MG63 (cell line): Measurements from ENCODE around the gene OPCML. TPM values are rescaled to one million over a fixed set of nuclear protein-coding genes. Genes with fewer than 3 reads are reported as not detected.

Experiments
- DNase-seq: peaks from one replicate; pipeline ENCODE4 v3.0.0-alpha.2; 2020
- H3K27me3 ChIP-seq: fragments of 250-450 bp; sonication (Bioruptor Pico); 2 replicates; pipeline ENCODE4 v1.5.1; 2020; ENCODE audit warnings: mild to moderate bottlenecking, moderate library complexity
- H3K36me3 ChIP-seq: fragments of 250-450 bp; sonication (Bioruptor Pico); 2 replicates; pipeline ENCODE4 v1.5.1; 2020; ENCODE audit warnings: mild to moderate bottlenecking, moderate library complexity
- H3K4me3 ChIP-seq: fragments of 250-450 bp; sonication (Bioruptor Pico); 2 replicates; pipeline ENCODE4 v1.5.1; 2020; ENCODE audit warnings: mild to moderate bottlenecking, moderate library complexity
- H3K9me3 ChIP-seq: fragments of 250-450 bp; sonication (Bioruptor Pico); 2 replicates; pipeline ENCODE4 v1.5.1; 2020; ENCODE audit warnings: mild to moderate bottlenecking, moderate library complexity
- total RNA-seq: library from RNA; depleted of rRNA; stranded (reverse); fragments of >200 nt; shearing (Covaris generic); gene quantifications from 2 replicates; pipeline ENCODE4 v1.2.3, GENCODE V29; 2014; ENCODE audit warnings: low replicate concordance

Gene OPCML
- total RNA-seq, 1 experiment from 2014 or later, result not detected

DNA sequence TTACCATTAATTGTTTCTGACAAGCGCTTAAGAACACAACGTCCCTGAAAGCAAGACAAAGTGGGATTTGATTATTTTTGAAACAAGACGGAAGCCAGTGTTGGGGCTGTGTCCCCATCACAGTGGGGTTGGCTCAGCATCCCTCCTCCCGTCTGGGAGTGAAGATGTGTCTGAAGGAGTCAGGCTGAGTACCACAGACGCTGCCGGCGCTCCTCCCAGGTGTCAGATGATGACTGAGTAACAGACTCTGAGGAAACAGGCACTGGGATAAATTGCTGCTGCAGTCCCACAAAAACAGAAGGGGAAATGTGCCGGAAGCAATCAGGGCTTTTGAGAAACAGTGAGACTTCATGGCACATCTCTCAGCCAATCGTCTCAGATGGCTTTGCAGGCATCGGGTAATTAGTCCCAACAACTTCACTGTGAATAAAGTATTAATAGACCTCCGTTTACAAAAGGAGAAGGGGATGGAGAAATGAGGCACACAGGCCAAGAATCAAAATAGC, 266.7 kb downstream of the OPCML start:
- DNase-seq, result no peak
- no peaks in the 10 kb centered on the region for H3K36me3 ChIP-seq
- H3K4me3 ChIP-seq, result no peak overlapping the region
- peaks cover 2% of the 10 kb centered on the region; the same call in 1 of the 2 replicates for H3K27me3 ChIP-seq
- no peaks in the 10 kb centered on the region for H3K9me3 ChIP-seq

GRCh38 chr11:133263332-133263731, 269.0 kb downstream of the OPCML start:
- H3K9me3 ChIP-seq, result no peaks in the 10 kb centered on the region
- peaks cover 2% of the 10 kb centered on the region; the same call in 1 of the 2 replicates for H3K27me3 ChIP-seq
- DNase-seq, result no peak
- no peaks in the 10 kb centered on the region for H3K36me3 ChIP-seq
- no peak overlapping the region for H3K4me3 ChIP-seq

DNA sequence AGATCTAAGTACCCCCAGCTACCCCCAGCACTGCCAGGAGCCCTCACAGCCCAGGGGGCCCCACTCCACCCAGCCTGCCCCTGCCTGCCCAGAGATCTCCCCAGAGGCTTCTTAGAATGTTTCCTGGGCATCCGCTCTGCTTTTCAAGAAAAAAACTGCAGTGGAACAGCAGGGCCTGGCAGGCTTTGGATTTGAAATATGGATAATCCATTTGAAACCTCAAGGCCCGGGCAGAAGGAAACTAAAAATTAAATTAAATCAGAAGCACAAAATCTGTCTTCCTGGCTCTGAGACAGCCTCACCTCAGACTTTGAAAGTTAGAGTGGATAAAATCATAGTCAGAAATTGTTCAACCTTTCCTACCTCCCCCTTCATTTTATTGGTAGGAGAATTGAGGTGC, 273.6 kb downstream of the OPCML start:
- no peak for DNase-seq
- H3K36me3 ChIP-seq, result no peaks in the 10 kb centered on the region
- H3K27me3 ChIP-seq, result peaks cover 2% of the 10 kb centered on the region; the same call in 1 of the 2 replicates
- no peak overlapping the region for H3K4me3 ChIP-seq
- H3K9me3 ChIP-seq, result no peaks in the 10 kb centered on the region

GRCh38 chr11:133254601-133255000, 277.7 kb downstream of the OPCML start:
- H3K27me3 ChIP-seq, result no peaks in the 10 kb centered on the region
- no peak overlapping the region for H3K4me3 ChIP-seq
- DNase-seq, result no peak
- no peaks in the 10 kb centered on the region for H3K36me3 ChIP-seq
- no peaks in the 10 kb centered on the region for H3K9me3 ChIP-seq

GRCh38 chr11:133253570-133253969, 278.7 kb downstream of the OPCML start:
- Histone ChIP-seq H3K9me3 (no peaks in the 10 kb centered on the region), H3K36me3 (no peaks in the 10 kb centered on the region), H3K4me3 (no peak overlapping the region), H3K27me3 (no peaks in the 10 kb centered on the region)
- DNase-seq, result no peak

- H3K27me3 ChIP-seq, result no peaks in the 10 kb centered on the region
- no peak overlapping the region for H3K4me3 ChIP-seq
- H3K9me3 ChIP-seq, result no peaks in the 10 kb centered on the region
- H3K36me3 ChIP-seq, result no peaks in the 10 kb centered on the region
- DNase-seq, result no peak
Measured at GRCh38 chr11:133251841-133252240, 280.5 kb downstream of the OPCML start.

DNA sequence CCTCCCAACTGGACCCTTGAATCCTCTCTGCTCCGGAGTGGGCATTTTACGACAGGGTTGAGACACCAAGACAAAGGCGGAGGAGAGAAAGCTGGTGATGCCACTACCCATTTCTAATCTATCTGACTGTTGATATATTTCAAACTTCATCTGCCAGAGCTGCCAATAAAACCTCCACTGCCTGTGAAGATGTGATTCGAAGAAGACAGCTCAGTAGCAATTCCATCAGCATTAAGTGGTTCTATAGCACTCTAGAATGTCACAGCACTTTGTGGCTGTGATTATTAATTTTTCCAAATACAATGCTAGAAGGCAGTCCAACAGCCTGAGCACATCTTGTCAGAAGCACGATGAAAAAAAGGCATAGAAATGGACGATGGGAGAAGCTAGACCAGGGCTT, 282.8 kb downstream of the OPCML start:
- H3K27me3 ChIP-seq, result no peaks in the 10 kb centered on the region
- DNase-seq, result no peak
- H3K36me3 ChIP-seq, result no peaks in the 10 kb centered on the region
- H3K4me3 ChIP-seq, result no peak overlapping the region
- no peaks in the 10 kb centered on the region for H3K9me3 ChIP-seq

GRCh38 chr11:133249065-133249464, 283.2 kb downstream of the OPCML start:
- Histone ChIP-seq H3K27me3 (no peaks in the 10 kb centered on the region), H3K9me3 (no peaks in the 10 kb centered on the region), H3K36me3 (no peaks in the 10 kb centered on the region), H3K4me3 (no peak overlapping the region)
- no peak for DNase-seq

- Histone ChIP-seq H3K9me3 (no peaks in the 10 kb centered on the region), H3K36me3 (no peaks in the 10 kb centered on the region), H3K4me3 (no peak overlapping the region), H3K27me3 (peaks cover 2% of the 10 kb centered on the region; the same call in 1 of the 2 replicates)
- no peak for DNase-seq
Measured at GRCh38 chr11:133243832-133244231, 288.5 kb downstream of the OPCML start.

DNA sequence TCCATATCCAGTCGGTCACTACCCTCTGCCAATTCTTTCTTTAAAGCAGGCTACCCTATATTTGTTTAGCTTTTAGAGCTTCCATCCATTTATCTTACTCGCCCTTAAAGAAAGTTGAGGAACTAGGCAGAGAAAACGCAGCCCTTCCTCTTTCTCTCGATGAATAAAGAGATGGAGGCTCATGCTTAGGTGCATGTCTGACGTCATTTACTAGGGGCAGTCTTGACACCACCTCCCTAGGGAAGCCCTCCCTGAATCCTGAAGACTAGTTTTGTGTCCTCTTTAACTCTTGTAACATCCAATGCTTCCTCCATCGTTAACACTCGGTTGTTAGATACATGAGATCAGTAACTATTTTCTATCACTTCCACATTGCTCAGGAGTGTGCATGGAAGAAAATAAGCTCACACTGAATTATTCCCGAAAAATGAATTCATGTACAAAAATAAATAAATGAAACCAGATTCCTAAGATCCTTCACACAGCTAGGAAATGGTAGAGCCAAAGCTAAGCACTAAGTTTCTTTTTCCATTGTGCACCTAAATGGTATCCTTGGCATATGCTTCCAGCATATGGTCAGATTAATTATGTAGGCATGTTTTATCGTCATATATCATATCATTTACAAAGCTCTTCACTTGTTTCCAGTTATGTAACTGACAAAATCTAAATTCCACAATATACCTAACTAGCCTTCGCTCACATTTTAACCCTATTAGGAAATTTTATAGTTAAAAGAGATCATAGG, 291.2 kb downstream of the OPCML start:
- Histone ChIP-seq H3K36me3 (no peaks in the 10 kb centered on the region), H3K4me3 (no peak overlapping the region), H3K27me3 (peaks cover 2% of the 10 kb centered on the region; the same call in 1 of the 2 replicates), H3K9me3 (no peaks in the 10 kb centered on the region)
- no peak for DNase-seq

GRCh38 chr11:133239575-133239974, 292.7 kb downstream of the OPCML start:
- H3K36me3 ChIP-seq, result no peaks in the 10 kb centered on the region
- peaks cover 2% of the 10 kb centered on the region; the same call in 1 of the 2 replicates for H3K27me3 ChIP-seq
- no peak for DNase-seq
- no peaks in the 10 kb centered on the region for H3K9me3 ChIP-seq
- H3K4me3 ChIP-seq, result no peak overlapping the region

GRCh38 chr11:133238495-133238894, 293.8 kb downstream of the OPCML start:
- Histone ChIP-seq H3K9me3 (no peaks in the 10 kb centered on the region), H3K36me3 (no peaks in the 10 kb centered on the region), H3K4me3 (no peak overlapping the region), H3K27me3 (peaks cover 2% of the 10 kb centered on the region; the same call in 1 of the 2 replicates)
- no peak for DNase-seq

GRCh38 chr11:133238027-133238426, 294.3 kb downstream of the OPCML start:
- no peak overlapping the region for H3K4me3 ChIP-seq
- no peaks in the 10 kb centered on the region for H3K36me3 ChIP-seq
- DNase-seq, result no peak
- H3K9me3 ChIP-seq, result no peaks in the 10 kb centered on the region
- H3K27me3 ChIP-seq, result peaks cover 2% of the 10 kb centered on the region; the same call in 1 of the 2 replicates

GRCh38 chr11:133235381-133235780, 296.9 kb downstream of the OPCML start:
- DNase-seq, result no peak
- no peak overlapping the region for H3K4me3 ChIP-seq
- no peaks in the 10 kb centered on the region for H3K9me3 ChIP-seq
- no peaks in the 10 kb centered on the region for H3K36me3 ChIP-seq
- H3K27me3 ChIP-seq, result no peaks in the 10 kb centered on the region

DNA sequence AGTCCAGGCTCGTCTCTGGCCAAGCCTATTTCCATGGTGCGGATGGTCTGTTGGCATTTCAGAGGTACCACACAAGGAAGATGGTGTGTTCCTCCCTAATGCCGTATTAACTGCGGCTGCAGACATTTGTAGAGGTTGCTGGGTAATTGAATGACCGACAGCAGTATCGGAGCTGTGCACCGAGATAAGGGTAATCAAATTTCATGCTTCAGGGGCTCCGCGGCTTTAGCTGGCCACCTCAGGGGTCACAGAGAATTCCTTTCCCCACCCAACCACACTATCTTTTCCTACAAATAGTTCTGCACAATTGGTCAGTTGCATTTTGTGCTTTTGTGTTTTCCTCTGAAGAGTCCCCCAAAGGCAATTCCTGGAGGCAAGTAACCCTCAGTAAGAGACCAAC, 297.4 kb downstream of the OPCML start:
- Histone ChIP-seq H3K36me3 (no peaks in the 10 kb centered on the region), H3K27me3 (no peaks in the 10 kb centered on the region), H3K9me3 (no peaks in the 10 kb centered on the region), H3K4me3 (no peak overlapping the region)
- no peak for DNase-seq

GRCh38 chr11:133232665-133233064, 299.6 kb downstream of the OPCML start:
- DNase-seq, result no peak
- no peak overlapping the region for H3K4me3 ChIP-seq
- H3K9me3 ChIP-seq, result no peaks in the 10 kb centered on the region
- H3K27me3 ChIP-seq, result no peaks in the 10 kb centered on the region
- H3K36me3 ChIP-seq, result no peaks in the 10 kb centered on the region

DNA sequence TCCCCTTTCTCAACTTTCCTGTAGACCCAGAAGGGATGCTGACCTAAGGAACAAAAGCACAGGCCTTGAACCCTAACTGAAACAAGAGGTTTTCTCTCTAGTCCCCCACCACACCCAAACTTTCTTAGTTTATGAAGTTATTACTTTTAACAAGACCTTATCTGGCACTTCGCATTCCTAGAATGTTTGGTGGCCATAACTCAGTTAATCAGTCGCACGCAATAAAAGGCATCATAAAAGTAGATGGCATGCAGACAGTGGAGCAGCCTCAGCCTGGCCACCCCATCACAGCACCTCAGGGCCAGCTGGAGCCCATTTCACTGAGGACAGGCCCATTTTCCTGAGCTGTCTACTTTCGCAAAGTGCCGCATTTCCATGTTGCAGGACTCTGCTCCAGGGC, 301.9 kb downstream of the OPCML start:
- Histone ChIP-seq H3K9me3 (no peaks in the 10 kb centered on the region), H3K36me3 (no peaks in the 10 kb centered on the region), H3K4me3 (no peak overlapping the region), H3K27me3 (no peaks in the 10 kb centered on the region)
- no peak for DNase-seq
